Measurements from ENCODE around the gene CDH8. TPM values are rescaled to one million over a fixed set of nuclear protein-coding genes. Genes with fewer than 3 reads are reported as not detected.

The CDH8 gene
- total and polyA plus RNA-seq, 2 donors (not counting 1 experiment from before 2014, with no cell fraction given): not detected

- H3K9ac ChIP-seq (ENCODE audit: low read length): no peak overlapping the region
- no peaks in the 10 kb centered on the region for H3K27me3 ChIP-seq (replicated peaks in 1 of 4; ENCODE audit: control extremely low read depth in 1 of 4, control insufficient read depth in 3 of 4, insufficient read depth in 4 of 4, low read length in 3 of 4)
- no peaks in the 10 kb centered on the region for H3K79me2 ChIP-seq (ENCODE audit: control insufficient read depth, insufficient read depth, low read length)
- H3K27ac Mint-ChIP-seq: no peak overlapping the region
- ChIA-PET POLR2A (no interaction called here), CTCF (no interaction called here)
- ATAC-seq (ENCODE audit: low read depth): no peak
- DNase-seq: no peak
- no peaks in the 10 kb centered on the region for H4K20me1 ChIP-seq (ENCODE audit: control insufficient read depth, insufficient read depth, low read length, poor library complexity, severe bottlenecking)
- H3K27me3 Mint-ChIP-seq: no peaks in the 10 kb centered on the region
- H3K9me3 ChIP-seq (ENCODE audit: control extremely low read depth in 1 of 3, control insufficient read depth in 2 of 3, insufficient read depth in 1 of 3, low read length in 2 of 3): no peaks in the 10 kb centered on the region
- H3K36me3 ChIP-seq (replicated peaks in 1 of 2; ENCODE audit: control extremely low read depth in 1 of 2, control insufficient read depth in 1 of 2, extremely low read depth in 1 of 2, insufficient read depth in 2 of 2, low read length in 1 of 2): no peaks in the 10 kb centered on the region
- H3K4me2 ChIP-seq (replicated peaks; ENCODE audit: low read depth, low read length, poor library complexity, severe bottlenecking): no peak overlapping the region
- H3K27ac ChIP-seq (ENCODE audit: low read length in 2 of 2): no peak overlapping the region
- H3K4me1 ChIP-seq (ENCODE audit: control insufficient read depth in 2 of 2, insufficient read depth in 2 of 2, low read length in 2 of 2): no peaks in the 10 kb centered on the region
- no peaks in the 10 kb centered on the region for H3K4me1 Mint-ChIP-seq
- no peak overlapping the region for H2AFZ ChIP-seq (ENCODE audit: insufficient read depth, low read depth, low read length, poor library complexity, severe bottlenecking)
- TF ChIP-seq EZH2 (IDR thresholded peaks at IDR 0.05; ENCODE audit: borderline replicate concordance, insufficient read depth, low read depth, low read length, poor library complexity, severe bottlenecking) (no peak), CTCF (IDR thresholded peaks at IDR 0.05) (no peak)
- no peak overlapping the region for H3K4me3 ChIP-seq (ENCODE audit: control extremely low read depth in 1 of 5, extremely low read depth in 1 of 5, insufficient read depth in 1 of 5, low read depth in 2 of 5, low read length in 4 of 5)
- no peak overlapping the region for H3K4me3 Mint-ChIP-seq
- WGBS (ENCODE audit: insufficient coverage): 89% methylated on average over 9 of the region's 15 CpGs
- peaks cover 3% of the 10 kb centered on the region for H3K9me3 Mint-ChIP-seq (ENCODE audit: insufficient read depth)
- intact Hi-C loops (cut with micrococcal nuclease): no loop called here
These were observed 17.8 kb downstream of the CDH8 start for GRCh38 chr16:62018301-62019060.

- H3K4me1 Mint-ChIP-seq: no peaks in the 10 kb centered on the region
- POLR2A ChIA-PET: no interaction called here
These were observed 21.8 kb downstream of the CDH8 start for GRCh38 chr16:62014319-62014923.

More at GRCh38 chr16:62014319-62014923, 21.8 kb downstream of the CDH8 start:
- Histone ChIP-seq H3K4me2 (replicated peaks; ENCODE audit: low read depth, low read length, poor library complexity, severe bottlenecking) (no peak overlapping the region), H3K4me3 (ENCODE audit: control extremely low read depth in 1 of 5, extremely low read depth in 1 of 5, insufficient read depth in 1 of 5, low read depth in 2 of 5, low read length in 4 of 5) (no peak overlapping the region), H3K4me1 (ENCODE audit: control insufficient read depth in 2 of 2, insufficient read depth in 2 of 2, low read length in 2 of 2) (no peaks in the 10 kb centered on the region), H4K20me1 (ENCODE audit: control insufficient read depth, insufficient read depth, low read length, poor library complexity, severe bottlenecking) (no peaks in the 10 kb centered on the region), H3K79me2 (ENCODE audit: control insufficient read depth, insufficient read depth, low read length) (no peaks in the 10 kb centered on the region), H3K27ac (ENCODE audit: low read length in 2 of 2) (no peak overlapping the region), H2AFZ (ENCODE audit: insufficient read depth, low read depth, low read length, poor library complexity, severe bottlenecking) (no peak overlapping the region), H3K9ac (ENCODE audit: low read length) (no peak overlapping the region), H3K27me3 (replicated peaks in 1 of 4; ENCODE audit: control extremely low read depth in 1 of 4, control insufficient read depth in 3 of 4, insufficient read depth in 4 of 4, low read length in 3 of 4) (no peaks in the 10 kb centered on the region), H3K36me3 (replicated peaks in 1 of 2; ENCODE audit: control extremely low read depth in 1 of 2, control insufficient read depth in 1 of 2, extremely low read depth in 1 of 2, insufficient read depth in 2 of 2, low read length in 1 of 2) (no peaks in the 10 kb centered on the region), H3K9me3 (ENCODE audit: control extremely low read depth in 1 of 3, control insufficient read depth in 2 of 3, insufficient read depth in 1 of 3, low read length in 2 of 3) (no peaks in the 10 kb centered on the region)
- CTCF ChIA-PET: no interaction called here
- DNase-seq (no peak), ATAC-seq (ENCODE audit: low read depth) (no peak)
- TF ChIP-seq EZH2 (IDR thresholded peaks at IDR 0.05; ENCODE audit: borderline replicate concordance, insufficient read depth, low read depth, low read length, poor library complexity, severe bottlenecking) (no peak), CTCF (IDR thresholded peaks at IDR 0.05) (no peak)
- intact Hi-C loops (cut with micrococcal nuclease): no loop called here
- 96% methylated on average over 4 of the region's 8 CpGs for WGBS (ENCODE audit: insufficient coverage)
- no peaks in the 10 kb centered on the region for H3K27me3 Mint-ChIP-seq
- H3K9me3 Mint-ChIP-seq (ENCODE audit: insufficient read depth): peaks cover 3% of the 10 kb centered on the region
- H3K27ac Mint-ChIP-seq: no peak overlapping the region
- no peak overlapping the region for H3K4me3 Mint-ChIP-seq
